ENCODE data around the gene SERPINA5.

Gene SERPINA5

GRCh38 chr14:94581127-94581999 is at the start of gene SERPINA5:
TSS of gene SERPINA5 (plus strand) at chr14:94581426. CDS start at chr14:94587363, 5,937 bp downstream.
- no peak for DNase-seq (ENCODE audit: low read depth)

GRCh38 chr14:94532447-94532846 is 48.8 kb upstream of the SERPINA5 start:
- DNase-seq (ENCODE audit: low read depth) = no peak

GRCh38 chr14:94535506-94535905 is 45.7 kb upstream of the SERPINA5 start:
- DNase-seq (ENCODE audit: low read depth) = no peak

GRCh38 chr14:94536836-94537235 is 44.4 kb upstream of the SERPINA5 start:
- DNase-seq (ENCODE audit: low read depth) = no peak

- DNase-seq (ENCODE audit: low read depth) = no peak
These were observed 43.0 kb upstream of the SERPINA5 start for GRCh38 chr14:94538070-94538740.

GRCh38 chr14:94539181-94539580 is 42.0 kb upstream of the SERPINA5 start:
- no peak for DNase-seq (ENCODE audit: low read depth)

GRCh38 chr14:94540031-94540794 is 41.0 kb upstream of the SERPINA5 start:
- DNase-seq (ENCODE audit: low read depth) = no peak

GRCh38 chr14:94541234-94541975 is 39.8 kb upstream of the SERPINA5 start:
- no peak for DNase-seq (ENCODE audit: low read depth)

- DNase-seq (ENCODE audit: low read depth) = no peak
These were observed 39.0 kb upstream of the SERPINA5 start for GRCh38 chr14:94542111-94542810.

- no peak for DNase-seq (ENCODE audit: low read depth)
These were observed 38.3 kb upstream of the SERPINA5 start for GRCh38 chr14:94542811-94543440.

- no peak for DNase-seq (ENCODE audit: low read depth)
These were observed 37.6 kb upstream of the SERPINA5 start for GRCh38 chr14:94543449-94544124.

- no peak for DNase-seq (ENCODE audit: low read depth)
These were observed 36.5 kb upstream of the SERPINA5 start for GRCh38 chr14:94544726-94545125.

GRCh38 chr14:94545131-94545841 is 35.9 kb upstream of the SERPINA5 start:
- DNase-seq (ENCODE audit: low read depth) = no peak

- no peak for DNase-seq (ENCODE audit: low read depth)
These were observed 34.0 kb upstream of the SERPINA5 start for GRCh38 chr14:94547151-94547680.

- no peak for DNase-seq (ENCODE audit: low read depth)
These were observed 33.5 kb upstream of the SERPINA5 start for GRCh38 chr14:94547726-94548125.

- no peak for DNase-seq (ENCODE audit: low read depth)
These were observed 32.9 kb upstream of the SERPINA5 start for GRCh38 chr14:94548131-94548998.

GRCh38 chr14:94548999-94549985 is 31.9 kb upstream of the SERPINA5 start:
- DNase-seq (ENCODE audit: low read depth) = peak; percentile 43

All from stimulated activated CD8-positive, alpha-beta memory T cell treated with anti-CD3 and anti-CD28 coated beads, Interleukin-7, amount 100 ng/mL, for 24 hours (primary cell).